T1000 (cell line): ENCODE data around the gene RAB22A.
A peak's percentile ranks its signal among the peaks of the same experiment; 100 is the strongest.

Source experiments
- DNase-seq: peaks from one replicate; lab custom pipeline; 2025; ENCODE audit warnings: mixed read lengths; lab: John Stamatoyannopoulos, UW

Gene RAB22A

GRCh38 chr20:58309591-58310290 lies at the start of gene RAB22A:
TSS of gene RAB22A (plus strand) at chr20:58309715. CDS start at chr20:58309977, 262 bp downstream.
- DNase-seq: peak; percentile 85

- DNase-seq: no peak
Observed at GRCh38 chr20:58260006-58260405, 49.5 kb upstream of the RAB22A start.

- no peak for DNase-seq
Observed at GRCh38 chr20:58261660-58262059, 47.9 kb upstream of the RAB22A start.

- DNase-seq: no peak
Observed at GRCh38 chr20:58264271-58264670, 45.2 kb upstream of the RAB22A start.

DNA sequence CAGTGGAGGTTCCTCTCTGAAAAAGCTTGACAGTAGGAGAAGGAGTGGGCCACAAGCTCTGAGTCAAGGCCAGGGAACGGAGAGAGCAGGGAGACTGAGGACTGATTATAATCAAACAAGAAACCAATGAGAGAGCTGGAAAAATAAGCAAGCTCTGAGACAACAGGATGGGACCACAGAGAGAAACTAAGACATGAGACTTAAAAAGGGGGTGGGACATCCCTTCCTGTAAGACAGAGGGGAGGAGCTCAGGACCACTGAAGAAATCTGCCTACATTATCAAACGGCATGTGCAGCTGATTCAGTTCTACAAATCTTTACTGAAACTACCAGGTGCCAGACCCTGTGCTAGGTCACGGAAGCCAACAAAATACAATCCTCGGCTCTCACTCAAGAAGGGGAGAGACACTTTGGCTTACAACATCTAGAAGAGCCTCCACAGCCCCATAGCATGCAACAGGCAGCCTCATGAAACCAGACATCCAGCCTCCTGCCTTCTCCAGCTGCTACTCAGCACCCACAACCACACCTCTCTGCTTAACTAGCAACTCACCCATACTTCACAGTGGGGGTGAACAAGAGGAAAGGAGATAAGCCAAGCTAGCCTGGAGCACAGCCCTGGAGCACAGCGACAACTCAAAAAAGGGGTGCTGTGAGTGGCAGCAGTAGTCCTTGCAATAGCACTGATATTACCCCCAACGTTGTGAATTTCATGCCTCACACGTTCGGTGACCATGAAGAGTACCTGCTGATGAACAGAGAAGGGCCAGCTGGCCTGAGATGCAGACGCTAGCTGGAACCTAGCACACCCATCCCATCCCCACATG lies 41.9 kb upstream of the RAB22A start:
- no peak for DNase-seq

- no peak for DNase-seq
Observed at GRCh38 chr20:58268421-58268821, 41.1 kb upstream of the RAB22A start.

- DNase-seq: no peak
Observed at GRCh38 chr20:58268936-58269619, 40.4 kb upstream of the RAB22A start.

DNA sequence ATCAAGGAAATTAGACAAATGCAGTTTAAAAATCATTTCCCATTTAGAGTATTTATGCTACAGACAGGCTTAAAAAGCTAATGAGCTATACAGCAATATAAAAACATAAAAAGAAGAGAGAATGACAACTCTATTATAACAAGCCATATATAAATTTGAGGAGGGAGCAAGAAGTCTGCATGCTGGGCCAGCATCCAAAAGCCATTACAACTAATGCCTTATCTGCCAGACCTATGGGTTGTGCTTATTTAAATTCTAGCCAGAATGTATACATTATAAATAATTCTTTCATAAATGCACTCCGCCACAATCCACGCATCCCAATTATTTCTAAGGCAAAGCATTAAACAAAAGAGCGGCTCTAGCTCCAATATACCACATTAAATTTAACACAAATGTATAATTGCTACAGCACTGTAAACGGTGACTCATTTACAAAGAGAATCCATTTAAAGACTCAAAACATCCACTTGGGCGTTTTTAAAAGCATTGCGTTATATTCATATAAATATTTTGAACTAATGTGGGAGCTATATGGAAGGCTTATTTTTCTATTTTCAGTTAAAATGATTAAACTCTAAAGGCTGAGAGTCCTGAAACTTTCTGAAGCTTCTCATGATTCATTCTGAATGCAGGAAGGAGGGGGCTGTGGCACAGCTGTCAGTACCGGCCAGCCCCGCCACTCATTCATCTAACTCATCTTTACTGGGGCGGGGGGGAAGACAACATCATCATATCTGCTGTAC lies 37.7 kb upstream of the RAB22A start:
- no peak for DNase-seq

DNA sequence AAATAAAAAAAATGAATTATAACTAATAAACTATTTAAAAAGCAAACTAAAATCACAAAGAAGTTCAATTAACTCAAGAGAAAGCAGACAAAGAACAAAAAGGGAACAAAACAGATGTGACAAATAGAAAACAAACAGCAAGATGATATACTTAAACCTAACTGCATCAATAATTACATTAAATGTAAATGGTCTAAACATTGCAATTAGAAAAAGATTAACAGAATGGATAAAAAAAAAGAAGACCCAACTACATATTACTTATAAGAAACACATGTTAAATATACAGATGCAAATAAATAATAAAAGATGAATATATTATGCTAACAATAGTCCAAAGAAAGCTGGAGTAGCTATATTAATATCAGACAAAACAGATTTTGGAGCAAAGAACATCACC lies 35.1 kb upstream of the RAB22A start:
- no peak for DNase-seq

- no peak for DNase-seq
Observed at GRCh38 chr20:58277107-58277506, 32.4 kb upstream of the RAB22A start.

GRCh38 chr20:58277578-58278472 lies 31.7 kb upstream of the RAB22A start:
- DNase-seq: no peak

DNA sequence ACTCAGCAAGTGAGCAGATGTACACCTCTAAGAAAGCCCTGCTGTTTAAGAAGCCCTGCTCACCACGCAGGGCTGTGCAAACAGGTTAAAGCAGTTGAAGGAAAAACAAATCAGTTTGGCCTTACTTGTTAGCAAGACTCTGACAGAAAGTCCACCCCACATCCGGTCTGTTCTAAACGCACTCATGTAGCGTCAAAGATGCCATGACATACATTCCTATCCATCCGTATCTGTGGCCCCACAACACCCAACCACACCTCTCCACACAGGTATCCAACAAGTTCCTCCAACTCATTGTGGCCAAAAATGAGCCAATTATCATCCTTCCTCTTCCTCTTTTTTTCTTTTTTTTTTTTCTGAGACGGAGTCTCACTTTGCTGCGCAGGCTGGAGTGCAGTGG lies 22.8 kb upstream of the RAB22A start:
- DNase-seq: no peak

DNA sequence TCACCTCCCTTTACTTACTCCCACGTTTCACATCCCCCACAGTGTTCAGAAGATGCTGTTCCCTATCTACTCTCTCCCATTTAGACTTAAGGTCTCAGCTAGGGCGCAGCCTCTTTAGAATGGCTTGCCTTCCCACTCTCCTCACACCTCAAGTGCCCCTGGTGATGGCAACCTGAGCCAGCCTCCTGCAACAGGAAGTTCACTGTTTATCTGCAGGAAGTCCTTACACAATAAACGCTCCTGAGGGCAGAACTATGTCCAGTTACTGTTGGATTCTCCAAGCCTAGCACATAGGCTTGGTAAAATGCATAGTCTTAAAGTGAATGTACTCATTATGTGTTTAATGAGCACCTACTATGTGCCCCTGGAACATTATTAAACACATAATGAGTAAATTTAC lies 21.9 kb upstream of the RAB22A start:
- no peak for DNase-seq

DNA sequence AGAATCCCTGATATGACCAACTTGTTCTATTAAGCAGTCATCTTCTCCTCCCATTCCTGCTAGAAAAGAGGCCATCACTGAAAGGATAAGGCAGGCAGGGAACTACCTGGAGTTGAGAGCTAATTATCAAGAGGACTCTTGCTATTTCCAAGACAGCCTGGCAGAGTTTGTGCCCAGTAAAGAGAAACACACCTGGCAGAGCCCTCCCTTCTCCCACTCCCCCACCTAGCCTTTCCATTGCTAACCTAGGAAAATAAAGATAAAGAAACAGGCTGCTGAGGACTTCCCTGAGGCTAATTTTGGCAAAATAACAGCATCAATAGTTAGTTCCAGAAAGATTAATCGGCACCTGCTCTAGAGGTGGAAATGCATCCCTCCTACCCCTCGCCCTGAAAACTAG lies 20.4 kb upstream of the RAB22A start:
- no peak for DNase-seq

DNA sequence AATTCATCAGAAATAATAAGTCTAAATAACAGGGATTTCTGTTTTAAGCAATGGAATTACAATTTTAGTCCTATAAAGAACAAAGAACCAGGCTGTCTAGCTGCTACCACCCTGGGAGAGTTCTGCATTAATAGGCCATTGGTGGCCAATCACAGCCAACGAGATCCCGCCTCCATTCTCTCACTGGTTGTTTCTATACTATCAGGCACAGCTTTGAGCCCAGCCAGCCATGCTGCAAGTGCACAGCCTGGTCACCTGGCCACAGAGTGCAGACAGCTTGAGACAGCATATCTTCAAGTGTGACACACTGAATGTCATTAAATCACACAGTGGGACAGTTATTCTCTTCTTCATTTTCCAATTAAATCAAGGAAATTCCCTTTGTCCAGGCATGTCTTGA lies 16.1 kb upstream of the RAB22A start:
- DNase-seq: no peak

GRCh38 chr20:58294497-58295455 lies 14.7 kb upstream of the RAB22A start:
- no peak for DNase-seq

DNA sequence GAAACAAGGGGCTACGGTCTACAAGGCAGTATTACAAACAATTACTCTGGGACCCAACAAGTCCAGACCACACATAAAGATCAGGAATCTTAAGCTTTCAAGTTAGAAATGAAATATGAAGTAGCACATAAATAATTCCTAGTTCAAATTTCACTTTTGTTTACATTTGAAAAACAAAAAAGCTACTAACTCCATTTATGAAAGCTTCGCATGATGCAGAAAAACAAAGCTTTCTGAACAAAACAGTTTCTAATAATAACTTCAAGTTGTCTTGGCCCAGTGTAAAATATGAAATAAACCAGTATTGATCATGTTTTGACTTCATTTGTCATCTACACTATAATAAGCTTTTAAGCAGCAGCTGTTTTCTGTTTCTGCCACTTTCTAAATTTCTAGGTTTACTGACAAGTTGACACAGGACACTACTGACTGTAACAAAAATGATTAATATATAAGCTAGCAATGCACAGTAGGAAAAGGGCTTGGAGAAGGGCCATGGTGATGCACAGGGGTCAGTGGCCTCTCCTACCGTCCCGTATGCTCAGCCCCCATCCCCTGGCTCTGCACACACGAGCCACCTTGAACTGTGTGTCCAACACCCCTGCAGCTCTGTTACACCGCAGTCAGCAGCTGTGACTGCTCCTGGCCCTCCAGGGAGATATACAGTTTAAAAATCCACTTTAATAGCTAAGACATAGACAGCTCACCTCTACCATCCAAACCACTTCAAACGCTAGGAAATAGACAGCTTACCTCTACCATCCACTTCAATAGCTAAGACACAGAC lies 13.3 kb upstream of the RAB22A start:
- DNase-seq: no peak

- no peak for DNase-seq
Observed at GRCh38 chr20:58297394-58297793, 12.1 kb upstream of the RAB22A start.

DNA sequence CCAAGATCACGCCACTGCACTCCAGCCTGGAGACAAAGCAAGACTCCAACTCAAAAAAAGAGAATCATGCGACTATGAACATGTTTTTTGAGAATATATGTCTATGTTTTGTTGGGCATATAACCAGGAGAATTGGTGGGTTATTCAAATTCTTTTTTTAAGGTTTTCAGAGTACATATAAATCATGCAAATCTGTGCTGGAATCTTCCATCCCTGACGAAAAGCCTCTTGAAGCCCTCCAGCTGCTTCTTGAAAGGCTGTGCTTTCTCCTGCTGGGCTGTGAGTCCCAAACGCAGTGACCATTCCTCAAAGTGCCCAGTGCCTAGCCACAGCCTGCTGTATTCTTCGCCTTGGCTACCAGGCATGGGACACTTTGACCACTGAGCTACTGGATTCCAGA lies 9.2 kb upstream of the RAB22A start:
- no peak for DNase-seq
